ENCODE data around the gene NMRK1. TPM values are rescaled to one million over a fixed set of nuclear protein-coding genes. Genes with fewer than 3 reads are reported as not detected.

NMRK1 gene
- total and polyA plus RNA-seq, 10 donors, result 27.4 to 65.5 (median 44.1) TPM

- Histone ChIP-seq H3K4me1 (peaks cover 0 to 51% (median 2%) of the 10 kb centered on the region in 6 donors), H3K9me3 (no peaks in the 10 kb centered on the region), H3K27ac (peak overlapping the region in 3 of 8 donors; percentile 41 to 54 (median 44)), H3K27me3 (replicated peaks in 1 of 7) (no peaks in the 10 kb centered on the region), H3K36me3 (peaks cover 0 to 92% (median 59%) of the 10 kb centered on the region in 6 donors), H3K4me3 (no peak overlapping the region)
- WGBS, 5 donors, result 62 to 90% (median 73%) methylated on average over 4 of the region's 4 CpGs
- no peak for DNase-seq
- TF ChIP-seq POLR2AphosphoS5 (IDR thresholded peaks at IDR 0.05) (peak in 1 of 3 donors; percentile 49), CTCF (IDR thresholded peaks at IDR 0.05 in 8 of 11, conservative IDR thresholded peaks at IDR 0.05 in 3 of 11) (no peak), POLR2A (IDR thresholded peaks at IDR 0.05) (no peak)
- intact Hi-C loops (cut with DNase I; ENCODE audit: low total_unique reads), result no loop called here
Observed at GRCh38 chr9:75132244-75132643, 44.3 kb upstream of the NMRK1 start.

GRCh38 chr9:75131700-75132099 is 43.7 kb upstream of the NMRK1 start:
- Histone ChIP-seq H3K27me3 (replicated peaks in 1 of 7) (no peaks in the 10 kb centered on the region), H3K27ac (peak overlapping the region in 3 of 8 donors; percentile 41 to 54 (median 44)), H3K36me3 (peaks cover 0 to 88% (median 54%) of the 10 kb centered on the region in 6 donors), H3K9me3 (no peaks in the 10 kb centered on the region), H3K4me3 (no peak overlapping the region), H3K4me1 (peaks cover 0 to 51% (median 2%) of the 10 kb centered on the region in 6 donors)
- DNase-seq, result no peak
- TF ChIP-seq POLR2A (IDR thresholded peaks at IDR 0.05) (no peak), CTCF (IDR thresholded peaks at IDR 0.05 in 8 of 11, conservative IDR thresholded peaks at IDR 0.05 in 3 of 11) (no peak), POLR2AphosphoS5 (IDR thresholded peaks at IDR 0.05) (no peak)
- intact Hi-C loops (cut with DNase I; ENCODE audit: low total_unique reads), result no loop called here
- 92 to 96% (median 93%) methylated on average over 3 of the region's 3 CpGs for WGBS, 5 donors

- no peak overlapping the region for H3K4me3 ChIP-seq
- TF ChIP-seq POLR2AphosphoS5 (IDR thresholded peaks at IDR 0.05) (no peak), CTCF (IDR thresholded peaks at IDR 0.05 in 8 of 11, conservative IDR thresholded peaks at IDR 0.05 in 3 of 11) (no peak), POLR2A (IDR thresholded peaks at IDR 0.05) (no peak)
- peaks cover 0 to 88% (median 47%) of the 10 kb centered on the region in 6 donors for H3K36me3 ChIP-seq
- 67 to 80% (median 72%) methylated on average over 5 of the region's 5 CpGs for WGBS, 5 donors
- peaks cover 0 to 58% (median 2%) of the 10 kb centered on the region in 6 donors for H3K4me1 ChIP-seq
- no peaks in the 10 kb centered on the region for H3K9me3 ChIP-seq
- intact Hi-C loops (cut with DNase I; ENCODE audit: low total_unique reads), result no loop called here
- H3K27me3 ChIP-seq (replicated peaks in 1 of 7), result no peaks in the 10 kb centered on the region
- H3K27ac ChIP-seq, result peak overlapping the region in 1 of 8 donors; percentile 35
- DNase-seq, result no peak
Observed at GRCh38 chr9:75130621-75131230, 42.8 kb upstream of the NMRK1 start.

- WGBS, 5 donors, result 93 to 98% (median 95%) methylated on average over 5 of the region's 5 CpGs
- Histone ChIP-seq H3K27me3 (replicated peaks in 1 of 7) (no peaks in the 10 kb centered on the region), H3K36me3 (peaks cover 0 to 85% (median 44%) of the 10 kb centered on the region in 6 donors), H3K9me3 (no peaks in the 10 kb centered on the region), H3K4me1 (peaks cover 0 to 63% (median 3%) of the 10 kb centered on the region in 6 donors), H3K27ac (no peak overlapping the region), H3K4me3 (no peak overlapping the region)
- no peak for DNase-seq
- TF ChIP-seq CTCF (IDR thresholded peaks at IDR 0.05 in 8 of 11, conservative IDR thresholded peaks at IDR 0.05 in 3 of 11) (no peak), POLR2AphosphoS5 (IDR thresholded peaks at IDR 0.05) (no peak), POLR2A (IDR thresholded peaks at IDR 0.05) (no peak)
- intact Hi-C loops (cut with DNase I; ENCODE audit: low total_unique reads), result no loop called here
Observed at GRCh38 chr9:75130172-75130571, 42.2 kb upstream of the NMRK1 start.

Data from spleen (tissue), 11 donors.